ENCODE measurements around the gene KLF12.

Gene KLF12

DNA sequence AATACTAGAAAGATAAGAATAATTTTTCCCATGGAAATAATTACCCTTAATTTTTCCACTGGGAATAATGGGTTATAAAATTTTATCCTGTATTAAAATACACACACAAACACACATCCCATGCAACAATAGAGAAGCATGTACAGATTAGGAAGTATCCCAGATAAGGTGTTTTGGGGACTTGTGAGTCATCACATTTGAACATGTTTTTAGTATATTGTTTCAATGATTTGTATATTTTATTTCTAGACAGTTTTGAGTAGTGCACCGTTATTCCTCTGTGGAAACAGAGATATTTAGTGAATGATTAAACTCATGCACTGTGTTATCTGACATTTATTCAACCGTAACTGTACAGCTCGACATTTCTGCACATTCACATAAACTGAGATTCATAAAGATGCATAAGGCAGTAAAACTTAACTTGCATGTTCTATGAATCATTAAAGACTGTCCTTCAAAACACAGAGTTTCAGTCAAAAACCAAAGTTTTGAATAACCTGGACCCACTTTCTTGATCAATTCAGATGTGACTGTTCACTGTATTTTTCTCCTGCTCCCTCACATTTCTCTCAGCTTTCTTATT is 30.1 kb downstream of the KLF12 start:
- H3K9ac ChIP-seq (ENCODE audit: low read length in 2 of 2), result no peak overlapping the region
- no peak overlapping the region for H3K27ac ChIP-seq (ENCODE audit: low read length)
- no peaks in the 10 kb centered on the region for H3K27me3 ChIP-seq (ENCODE audit: control insufficient read depth in 1 of 2, insufficient read depth in 2 of 2, low read length in 2 of 2)
- H3K4me3 ChIP-seq (ENCODE audit: low read length in 2 of 2), result no peak overlapping the region
- H3K4me1 ChIP-seq (ENCODE audit: control insufficient read depth, insufficient read depth, low read length), result no peaks in the 10 kb centered on the region
- H3K9me3 ChIP-seq (ENCODE audit: control insufficient read depth in 2 of 2, low read length in 2 of 2), result no peaks in the 10 kb centered on the region
- H3K36me3 ChIP-seq (ENCODE audit: control insufficient read depth in 2 of 2, insufficient read depth in 2 of 2, low read length in 2 of 2), result no peaks in the 10 kb centered on the region

- Histone ChIP-seq H3K4me3 (ENCODE audit: low read length in 2 of 2) (no peak overlapping the region), H3K4me1 (ENCODE audit: control insufficient read depth, insufficient read depth, low read length) (no peaks in the 10 kb centered on the region), H3K27me3 (ENCODE audit: control insufficient read depth in 1 of 2, insufficient read depth in 2 of 2, low read length in 2 of 2) (no peaks in the 10 kb centered on the region), H3K27ac (ENCODE audit: low read length) (no peak overlapping the region), H3K36me3 (ENCODE audit: control insufficient read depth in 2 of 2, insufficient read depth in 2 of 2, low read length in 2 of 2) (no peaks in the 10 kb centered on the region), H3K9ac (ENCODE audit: low read length in 2 of 2) (no peak overlapping the region), H3K9me3 (ENCODE audit: control insufficient read depth in 2 of 2, low read length in 2 of 2) (no peaks in the 10 kb centered on the region)
These were observed 31.0 kb downstream of the KLF12 start for GRCh38 chr13:74103196-74103595.

DNA sequence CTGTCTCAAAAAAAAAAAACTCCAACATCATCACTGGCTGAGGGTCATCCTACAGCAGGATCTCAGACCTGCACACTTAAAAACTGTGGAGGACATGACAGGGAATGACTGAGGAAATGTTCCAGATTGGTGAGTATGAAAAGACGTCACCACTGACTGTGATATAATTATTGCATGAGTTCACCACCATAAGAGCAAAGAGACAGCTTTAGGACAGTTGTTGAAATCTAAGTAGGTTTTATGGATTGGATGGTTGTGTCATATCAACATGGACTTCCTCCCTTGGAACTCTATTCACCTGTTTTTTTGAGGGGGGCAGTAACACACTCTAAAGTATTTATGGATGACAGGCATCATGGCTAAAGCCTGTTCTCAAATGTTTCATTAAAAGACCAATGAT is 31.5 kb downstream of the KLF12 start:
- no peak overlapping the region for H3K9ac ChIP-seq (ENCODE audit: low read length in 2 of 2)
- H3K27me3 ChIP-seq (ENCODE audit: control insufficient read depth in 1 of 2, insufficient read depth in 2 of 2, low read length in 2 of 2), result no peaks in the 10 kb centered on the region

GRCh38 chr13:74101436-74101835 is 32.8 kb downstream of the KLF12 start:
- Histone ChIP-seq H3K9me3 (ENCODE audit: control insufficient read depth in 2 of 2, low read length in 2 of 2) (no peaks in the 10 kb centered on the region), H3K36me3 (ENCODE audit: control insufficient read depth in 2 of 2, insufficient read depth in 2 of 2, low read length in 2 of 2) (no peaks in the 10 kb centered on the region), H3K4me1 (ENCODE audit: control insufficient read depth, insufficient read depth, low read length) (no peaks in the 10 kb centered on the region), H3K27me3 (ENCODE audit: control insufficient read depth in 1 of 2, insufficient read depth in 2 of 2, low read length in 2 of 2) (no peaks in the 10 kb centered on the region), H3K27ac (ENCODE audit: low read length) (no peak overlapping the region), H3K4me3 (ENCODE audit: low read length in 2 of 2) (no peak overlapping the region), H3K9ac (ENCODE audit: low read length in 2 of 2) (no peak overlapping the region)

More for the DNA sequence above, 31.5 kb downstream of the KLF12 start:
- no peaks in the 10 kb centered on the region for H3K4me1 ChIP-seq (ENCODE audit: control insufficient read depth, insufficient read depth, low read length)
- H3K27ac ChIP-seq (ENCODE audit: low read length), result no peak overlapping the region
- no peak overlapping the region for H3K4me3 ChIP-seq (ENCODE audit: low read length in 2 of 2)
- no peaks in the 10 kb centered on the region for H3K36me3 ChIP-seq (ENCODE audit: control insufficient read depth in 2 of 2, insufficient read depth in 2 of 2, low read length in 2 of 2)
- H3K9me3 ChIP-seq (ENCODE audit: control insufficient read depth in 2 of 2, low read length in 2 of 2), result no peaks in the 10 kb centered on the region

DNA sequence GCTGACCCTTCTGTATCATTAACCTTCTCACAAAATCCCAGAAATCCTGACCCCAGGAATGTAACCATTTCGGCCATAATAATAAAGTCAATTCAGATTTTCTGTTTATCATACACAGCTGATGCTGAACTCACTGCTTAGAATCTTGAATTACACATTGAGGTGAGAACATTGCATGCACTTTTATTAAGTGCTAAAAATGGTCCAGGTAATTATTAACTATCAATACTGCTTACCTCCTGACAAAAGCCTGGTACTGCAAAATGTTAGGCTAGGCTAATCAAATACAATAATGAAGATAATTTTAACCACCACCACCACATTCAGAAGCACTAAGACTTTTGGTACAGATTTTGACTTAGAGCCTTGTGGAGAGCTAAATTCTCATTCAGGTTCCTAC is 36.1 kb downstream of the KLF12 start:
- Histone ChIP-seq H3K27me3 (ENCODE audit: control insufficient read depth in 1 of 2, insufficient read depth in 2 of 2, low read length in 2 of 2) (no peaks in the 10 kb centered on the region), H3K4me3 (ENCODE audit: low read length in 2 of 2) (no peak overlapping the region), H3K9me3 (ENCODE audit: control insufficient read depth in 2 of 2, low read length in 2 of 2) (no peaks in the 10 kb centered on the region)

DNA sequence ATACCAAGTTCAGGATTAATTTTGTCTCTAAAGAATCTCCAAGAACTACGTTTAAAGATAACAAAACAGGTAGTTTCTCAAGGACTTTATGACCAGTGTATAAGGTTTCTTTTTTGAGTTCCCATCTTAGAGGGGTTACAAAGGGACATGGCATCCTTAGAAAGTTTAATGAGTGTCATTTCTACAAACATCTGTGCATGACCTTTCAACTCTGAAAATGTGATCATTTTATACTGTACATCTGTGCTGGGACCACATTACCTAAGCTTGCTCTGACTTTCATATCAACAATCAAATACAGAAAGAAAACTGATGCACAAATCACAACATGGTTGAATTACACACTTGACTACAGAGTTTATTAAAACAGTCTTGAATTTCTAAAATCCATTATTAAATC is 37.1 kb downstream of the KLF12 start:
- Histone ChIP-seq H3K9me3 (ENCODE audit: control insufficient read depth in 2 of 2, low read length in 2 of 2) (no peaks in the 10 kb centered on the region), H3K27ac (ENCODE audit: low read length) (no peak overlapping the region), H3K9ac (ENCODE audit: low read length in 2 of 2) (no peak overlapping the region), H3K4me3 (ENCODE audit: low read length in 2 of 2) (no peak overlapping the region), H3K4me1 (ENCODE audit: control insufficient read depth, insufficient read depth, low read length) (no peaks in the 10 kb centered on the region), H3K36me3 (ENCODE audit: control insufficient read depth in 2 of 2, insufficient read depth in 2 of 2, low read length in 2 of 2) (no peaks in the 10 kb centered on the region), H3K27me3 (ENCODE audit: control insufficient read depth in 1 of 2, insufficient read depth in 2 of 2, low read length in 2 of 2) (no peaks in the 10 kb centered on the region)

More for the DNA sequence above, 36.1 kb downstream of the KLF12 start:
- H3K27ac ChIP-seq (ENCODE audit: low read length), result no peak overlapping the region
- no peaks in the 10 kb centered on the region for H3K36me3 ChIP-seq (ENCODE audit: control insufficient read depth in 2 of 2, insufficient read depth in 2 of 2, low read length in 2 of 2)
- no peaks in the 10 kb centered on the region for H3K4me1 ChIP-seq (ENCODE audit: control insufficient read depth, insufficient read depth, low read length)
- H3K9ac ChIP-seq (ENCODE audit: low read length in 2 of 2), result no peak overlapping the region

DNA sequence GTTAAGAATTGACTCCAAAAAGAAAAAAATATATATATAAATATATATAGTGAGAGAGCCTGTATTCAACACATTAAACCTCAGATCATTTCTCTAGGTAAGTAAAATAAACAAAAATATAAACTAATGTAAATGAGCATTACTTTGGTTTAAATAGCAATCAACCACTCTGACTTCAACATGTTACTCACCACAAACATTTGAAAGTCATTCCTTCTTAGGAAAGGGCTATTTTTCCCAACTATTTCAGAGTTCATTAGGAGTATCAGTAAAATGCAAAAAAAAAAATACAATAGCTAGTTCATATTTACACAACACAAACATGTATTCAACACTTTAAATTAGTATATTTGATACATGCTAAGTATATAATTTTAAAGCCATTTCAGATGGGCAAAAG is 40.5 kb downstream of the KLF12 start:
- H3K36me3 ChIP-seq (ENCODE audit: control insufficient read depth in 2 of 2, insufficient read depth in 2 of 2, low read length in 2 of 2), result no peaks in the 10 kb centered on the region
- no peak overlapping the region for H3K9ac ChIP-seq (ENCODE audit: low read length in 2 of 2)
- H3K27me3 ChIP-seq (ENCODE audit: control insufficient read depth in 1 of 2, insufficient read depth in 2 of 2, low read length in 2 of 2), result no peaks in the 10 kb centered on the region
- H3K9me3 ChIP-seq (ENCODE audit: control insufficient read depth in 2 of 2, low read length in 2 of 2), result no peaks in the 10 kb centered on the region
- H3K4me3 ChIP-seq (ENCODE audit: low read length in 2 of 2), result no peak overlapping the region
- no peaks in the 10 kb centered on the region for H3K4me1 ChIP-seq (ENCODE audit: control insufficient read depth, insufficient read depth, low read length)
- no peak overlapping the region for H3K27ac ChIP-seq (ENCODE audit: low read length)

- Histone ChIP-seq H3K27me3 (ENCODE audit: control insufficient read depth in 1 of 2, insufficient read depth in 2 of 2, low read length in 2 of 2) (no peaks in the 10 kb centered on the region), H3K9me3 (ENCODE audit: control insufficient read depth in 2 of 2, low read length in 2 of 2) (no peaks in the 10 kb centered on the region), H3K36me3 (ENCODE audit: control insufficient read depth in 2 of 2, insufficient read depth in 2 of 2, low read length in 2 of 2) (no peaks in the 10 kb centered on the region), H3K4me1 (ENCODE audit: control insufficient read depth, insufficient read depth, low read length) (no peaks in the 10 kb centered on the region), H3K27ac (ENCODE audit: low read length) (no peak overlapping the region), H3K4me3 (ENCODE audit: low read length in 2 of 2) (no peak overlapping the region), H3K9ac (ENCODE audit: low read length in 2 of 2) (no peak overlapping the region)
These were observed 41.5 kb downstream of the KLF12 start for GRCh38 chr13:74092711-74093110.

DNA sequence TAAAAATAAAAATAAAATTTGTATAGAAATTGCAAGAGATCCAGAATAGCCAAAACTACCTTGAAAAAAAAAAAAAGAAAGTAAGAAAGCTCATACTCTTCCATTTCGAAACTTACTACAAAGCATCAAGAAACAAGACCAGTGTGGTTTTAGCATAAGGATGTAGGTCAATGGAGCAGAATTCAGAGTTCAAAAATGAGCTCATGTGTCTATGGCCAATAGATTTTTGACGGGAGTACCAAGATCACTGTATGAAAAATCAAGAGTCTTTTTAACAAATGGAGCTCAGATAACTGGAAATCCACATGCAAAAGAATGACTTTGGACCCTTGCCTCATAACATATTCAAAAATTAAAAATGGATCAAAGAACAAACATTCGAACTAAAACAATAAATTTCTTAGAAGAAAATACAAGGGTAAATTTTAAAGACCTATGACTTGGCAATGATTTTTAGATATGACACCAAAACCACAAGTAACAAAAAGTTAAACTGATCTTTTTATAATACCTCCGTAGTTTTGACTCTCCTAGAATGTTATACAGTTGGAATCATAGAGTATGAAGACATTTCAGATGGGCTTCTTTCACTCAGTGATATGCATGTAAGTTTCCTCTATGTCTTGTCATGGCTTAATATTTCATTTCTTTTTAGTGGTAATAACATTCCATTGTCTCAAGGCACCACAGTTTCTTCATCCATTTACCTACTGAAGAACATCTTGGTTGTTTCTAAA is 43.2 kb downstream of the KLF12 start:
- Histone ChIP-seq H3K27ac (ENCODE audit: low read length) (no peak overlapping the region), H3K9ac (ENCODE audit: low read length in 2 of 2) (no peak overlapping the region), H3K4me1 (ENCODE audit: control insufficient read depth, insufficient read depth, low read length) (no peaks in the 10 kb centered on the region), H3K4me3 (ENCODE audit: low read length in 2 of 2) (no peak overlapping the region), H3K27me3 (ENCODE audit: control insufficient read depth in 1 of 2, insufficient read depth in 2 of 2, low read length in 2 of 2) (no peaks in the 10 kb centered on the region), H3K9me3 (ENCODE audit: control insufficient read depth in 2 of 2, low read length in 2 of 2) (no peaks in the 10 kb centered on the region), H3K36me3 (ENCODE audit: control insufficient read depth in 2 of 2, insufficient read depth in 2 of 2, low read length in 2 of 2) (no peaks in the 10 kb centered on the region)

DNA sequence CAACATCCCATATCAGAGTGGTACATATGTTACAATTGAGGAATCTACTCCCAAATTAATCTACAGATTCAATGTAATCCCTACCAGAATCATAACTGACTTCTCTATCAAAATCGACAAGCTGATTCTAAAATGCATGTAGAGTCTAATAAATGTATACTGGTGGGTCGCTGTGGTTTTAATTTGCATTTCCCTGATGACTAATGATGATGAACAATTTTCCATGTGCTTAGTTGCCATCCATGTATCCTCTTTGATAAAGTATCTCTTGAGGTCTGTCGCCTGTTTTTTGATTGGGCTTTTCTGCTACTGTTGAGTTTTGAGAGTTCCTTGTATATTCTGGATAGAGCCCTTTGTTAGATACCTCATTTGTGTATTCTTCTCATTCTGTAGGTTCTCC is 43.8 kb downstream of the KLF12 start:
- H3K4me1 ChIP-seq (ENCODE audit: control insufficient read depth, insufficient read depth, low read length), result no peaks in the 10 kb centered on the region
- H3K4me3 ChIP-seq (ENCODE audit: low read length in 2 of 2), result no peak overlapping the region
- no peaks in the 10 kb centered on the region for H3K9me3 ChIP-seq (ENCODE audit: control insufficient read depth in 2 of 2, low read length in 2 of 2)
- no peaks in the 10 kb centered on the region for H3K36me3 ChIP-seq (ENCODE audit: control insufficient read depth in 2 of 2, insufficient read depth in 2 of 2, low read length in 2 of 2)
- no peak overlapping the region for H3K9ac ChIP-seq (ENCODE audit: low read length in 2 of 2)
- H3K27ac ChIP-seq (ENCODE audit: low read length), result no peak overlapping the region
- no peaks in the 10 kb centered on the region for H3K27me3 ChIP-seq (ENCODE audit: control insufficient read depth in 1 of 2, insufficient read depth in 2 of 2, low read length in 2 of 2)

DNA sequence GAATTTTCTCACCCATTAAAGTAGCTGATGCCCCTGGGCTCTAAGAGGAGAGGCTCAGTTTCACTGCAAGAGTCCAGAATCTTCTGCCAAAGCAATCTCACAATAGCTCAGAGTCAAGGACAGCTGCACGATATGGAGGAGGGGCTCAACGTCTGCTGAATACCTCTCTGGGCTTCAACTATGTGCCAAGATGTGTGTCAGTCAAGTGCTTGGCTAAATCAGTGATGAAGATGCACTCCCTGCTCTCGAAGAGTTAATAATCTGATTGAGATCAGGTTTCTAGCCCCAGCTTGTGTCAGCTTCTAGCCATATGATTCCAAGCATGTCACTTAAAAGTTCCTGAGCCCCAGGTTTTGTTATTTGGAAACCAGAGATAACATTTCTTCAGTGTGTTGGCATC is 46.8 kb downstream of the KLF12 start:
- no peaks in the 10 kb centered on the region for H3K4me1 ChIP-seq (ENCODE audit: control insufficient read depth, insufficient read depth, low read length)

More for the DNA sequence above, 46.8 kb downstream of the KLF12 start:
- Histone ChIP-seq H3K27me3 (ENCODE audit: control insufficient read depth in 1 of 2, insufficient read depth in 2 of 2, low read length in 2 of 2) (no peaks in the 10 kb centered on the region), H3K36me3 (ENCODE audit: control insufficient read depth in 2 of 2, insufficient read depth in 2 of 2, low read length in 2 of 2) (no peaks in the 10 kb centered on the region), H3K27ac (ENCODE audit: low read length) (no peak overlapping the region), H3K4me3 (ENCODE audit: low read length in 2 of 2) (no peak overlapping the region), H3K9me3 (ENCODE audit: control insufficient read depth in 2 of 2, low read length in 2 of 2) (no peaks in the 10 kb centered on the region), H3K9ac (ENCODE audit: low read length in 2 of 2) (no peak overlapping the region)

Data from stomach smooth muscle (tissue), 2 donors.